Heart left ventricle (tissue), 16 donors: Measurements from ENCODE around the gene LYST. TPM values are rescaled to one million over a fixed set of nuclear protein-coding genes. Genes with fewer than 3 reads are reported as not detected.

Experiments
- ATAC-seq, 4 donors: fragments of 200-7000 bp; cut with Tn5 transposase; one replicate each; pipeline ENCODE4 v1.9.1; 2020 to 2022; ENCODE audit warnings: moderate library complexity in 4 of 4, mild to moderate bottlenecking in 3 of 4, moderate number of reproducible peaks in 1 of 4
- DNase-seq, 5 donors: peaks; one replicate each; pipeline ENCODE4 v3.0.0-alpha.2; 2020
- H3K27ac ChIP-seq, 12 donors: fragments of 200-600 bp; sonication (generic) in 4 of 12; one replicate each; pipeline versions ENCODE4 v1.5.0 to v1.8.0; 2016 to 2022; ENCODE audit warnings: mild to moderate bottlenecking in 2 of 12
- H3K27me3 ChIP-seq, 9 donors: fragments of 200-600 bp; sonication (generic) in 2 of 9; one replicate each; pipeline versions ENCODE4 v1.5.1 to v1.8.0; 2016 to 2022; ENCODE audit warnings: mild to moderate bottlenecking in 3 of 9
- H3K36me3 ChIP-seq, 9 donors: fragments of 200-600 bp; sonication (generic) in 2 of 9; one replicate each; pipeline versions ENCODE4 v1.5.0 to v1.8.0; 2018 to 2022; ENCODE audit warnings: mild to moderate bottlenecking in 2 of 9
- H3K4me1 ChIP-seq, 12 donors: fragments of 200-600 bp; sonication (generic) in 4 of 12; one replicate each; pipeline versions ENCODE4 v1.5.0 to v1.8.0; 2016 to 2022; ENCODE audit warnings: mild to moderate bottlenecking in 3 of 12
- H3K4me3 ChIP-seq, 12 donors: fragments of 200-600 bp; sonication (generic) in 4 of 12; one replicate each; pipeline versions ENCODE4 v1.5.0 to v1.8.0; 2017 to 2022; ENCODE audit warnings: mild to moderate bottlenecking in 9 of 12, moderate library complexity in 4 of 12
- H3K9me3 ChIP-seq, 12 donors: fragments of 200-600 bp; sonication (generic) in 4 of 12; one replicate each; pipeline versions ENCODE4 v1.5.0 to v1.8.0; 2016 to 2022; ENCODE audit warnings: mild to moderate bottlenecking in 1 of 12
- POLR2A ChIP-seq, 2 donors: fragments of 450-650 bp; IDR thresholded peaks; one replicate each; pipeline ENCODE4 v1.6.1; 2017; ENCODE audit warnings: antibody characterized with exemption in 2 of 2, mild to moderate bottlenecking in 2 of 2, moderate library complexity in 2 of 2
- WGBS, 4 donors: extraction: QIAGEN DNeasy Blood & Tissue Kit in 2 of 4; methylation state at CpG; one replicate each; pipeline versions ENCODE4 v1.1.5 to v1.1.7; 2013 to 2018; 5-methylcytosine and 5-hydroxymethylcytosine counted together
- intact Hi-C, 10 donors: fragments of 100-400 bp; cut with DNase I; formaldehyde crosslinking; loops; one replicate each; pipeline versions ENCODE4 v1.11.1 to v1.14.2; 2022
- polyA plus RNA-seq, 2 donors: library from polyadenylated mRNA; stranded (reverse); fragments of 200-250 nt; gene quantifications; one replicate each; pipeline ENCODE4 v1.2.3, GENCODE V29; 2013
- total RNA-seq, 9 donors: library from RNA; depleted of rRNA in 2 of 9; stranded (reverse); fragments of >200 nt in 2 of 9; fragmentation: NEBNext Ultra II Directional in 3 of 9; extraction: Animal tissue kit (Norgen Biotek cat#: 25700) in 3 of 9; gene quantifications; one replicate each; pipeline versions ENCODE4 v1.1.0 to v1.2.4, GENCODE V29; 2016 to 2023
- TF ChIP-seq, protein P1 (sequence below), 12 donors: fragments of 200-600 bp; sonication (generic) in 4 of 12; IDR thresholded peaks; one replicate each; pipeline versions ENCODE4 v1.5.0 to v1.8.0; 2018 to 2022; ENCODE audit warnings: antibody characterized with exemption in 12 of 12, mild to moderate bottlenecking in 5 of 12
- donor health status: ischemic (EF 13 %, LVEDD 7.1; RV severe dilation, severe dysfunction).
- donor health status: healthy with polysubstance abuse.
- donor health status: DM: no; HTN: yes; CAD: no.
- donor health status: DM: no; HTN: no; CAD: no.
- donor health status: ischemic (EF 25% LVEDD 6.9; RV normal size, moderate dysfunction).
- donor health status: ischemic (EF 25% LVEDD 5.7; RV mildly dilated, moderate dysfunction).
- donor health status: healthy.
- donor health status: DM: yes; HTN: yes; CAD: no.
- donor health status: ischemic (EF 35%, LVEDD 5.7; RV mildly dilated, moderate dysfunction).
- donor health status: nonischemic (EF 11% LVEDD 7.7; RV severe dilation, severe dysfunction).
- donor health status: DM: yes; HTN: yes; CAD: no.
- donor health status: PGD.
- donor health status: ischemic (EF 29% LVEDD 5.4; RV normal size, mild dysfunction).
- donor health status: nonischemic (EF 23%, LVEDD 6.1; RV moderate dilation, normal function).

The LYST gene
- total and polyA plus RNA-seq, 11 donors = 3.4 to 22.5 (median 11.2) TPM

DNA sequence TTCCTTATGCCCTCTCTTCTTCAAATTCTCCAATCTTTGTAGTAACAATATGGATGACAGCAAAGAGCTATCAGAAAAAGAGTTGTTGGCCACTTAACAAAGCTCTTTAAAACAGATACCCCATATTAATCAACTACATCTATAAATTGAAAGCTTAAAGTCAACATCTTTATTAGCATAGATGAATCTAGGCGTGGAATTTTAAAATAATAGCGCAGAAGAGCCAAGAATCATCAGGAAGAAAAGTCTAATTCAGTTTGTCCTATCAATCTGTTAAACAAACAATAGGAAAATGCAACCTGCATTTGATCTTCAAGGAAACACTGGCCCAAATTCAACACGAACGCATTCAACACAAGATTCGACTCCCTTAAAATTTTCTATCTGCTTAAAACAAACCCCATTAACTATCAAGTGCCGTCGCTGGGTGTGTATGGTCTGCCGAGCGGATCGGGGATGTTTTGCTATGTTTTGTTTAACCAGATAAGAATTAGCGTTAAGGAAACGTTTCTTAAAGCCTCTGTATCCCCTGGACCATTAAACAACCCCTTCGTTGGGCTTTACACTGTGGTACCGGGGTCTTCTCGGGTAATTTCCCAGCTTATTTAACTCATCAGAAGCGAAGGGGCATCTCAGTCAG is 1.0 kb downstream of the LYST start:
- WGBS, 4 donors = 4 to 7% (median 5%) methylated on average over 16 of the region's 16 CpGs
- TF ChIP-seq, protein P1, sequence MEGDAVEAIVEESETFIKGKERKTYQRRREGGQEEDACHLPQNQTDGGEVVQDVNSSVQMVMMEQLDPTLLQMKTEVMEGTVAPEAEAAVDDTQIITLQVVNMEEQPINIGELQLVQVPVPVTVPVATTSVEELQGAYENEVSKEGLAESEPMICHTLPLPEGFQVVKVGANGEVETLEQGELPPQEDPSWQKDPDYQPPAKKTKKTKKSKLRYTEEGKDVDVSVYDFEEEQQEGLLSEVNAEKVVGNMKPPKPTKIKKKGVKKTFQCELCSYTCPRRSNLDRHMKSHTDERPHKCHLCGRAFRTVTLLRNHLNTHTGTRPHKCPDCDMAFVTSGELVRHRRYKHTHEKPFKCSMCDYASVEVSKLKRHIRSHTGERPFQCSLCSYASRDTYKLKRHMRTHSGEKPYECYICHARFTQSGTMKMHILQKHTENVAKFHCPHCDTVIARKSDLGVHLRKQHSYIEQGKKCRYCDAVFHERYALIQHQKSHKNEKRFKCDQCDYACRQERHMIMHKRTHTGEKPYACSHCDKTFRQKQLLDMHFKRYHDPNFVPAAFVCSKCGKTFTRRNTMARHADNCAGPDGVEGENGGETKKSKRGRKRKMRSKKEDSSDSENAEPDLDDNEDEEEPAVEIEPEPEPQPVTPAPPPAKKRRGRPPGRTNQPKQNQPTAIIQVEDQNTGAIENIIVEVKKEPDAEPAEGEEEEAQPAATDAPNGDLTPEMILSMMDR (IDR thresholded peaks at IDR 0.05) = peak in 1 of 12 donors; percentile 15
- no peak for TF ChIP-seq POLR2A (IDR thresholded peaks at IDR 0.05)
- H3K9me3 ChIP-seq = no peaks in the 10 kb centered on the region
- H3K4me3 ChIP-seq = peak overlapping the region; percentile 76 to 99 (median 93)
- peak overlapping the region; percentile 83 to 98 (median 94) for H3K27ac ChIP-seq
- DNase-seq (no peak), ATAC-seq (no peak)
- H3K4me1 ChIP-seq = peaks cover 0 to 47% (median 22%) of the 10 kb centered on the region in 12 donors
- no peaks in the 10 kb centered on the region for H3K36me3 ChIP-seq
- intact Hi-C loops = loop anchor here in 5 of 10 donors (1.0 to 10.0 kb wide), 6 partner anchors 52 to 361 kb away; partner anchors contain the start of genes B3GALNT2 (in 2 of the 5) and NID1 (in 1 of the 5)
- H3K27me3 ChIP-seq = no peaks in the 10 kb centered on the region

DNA sequence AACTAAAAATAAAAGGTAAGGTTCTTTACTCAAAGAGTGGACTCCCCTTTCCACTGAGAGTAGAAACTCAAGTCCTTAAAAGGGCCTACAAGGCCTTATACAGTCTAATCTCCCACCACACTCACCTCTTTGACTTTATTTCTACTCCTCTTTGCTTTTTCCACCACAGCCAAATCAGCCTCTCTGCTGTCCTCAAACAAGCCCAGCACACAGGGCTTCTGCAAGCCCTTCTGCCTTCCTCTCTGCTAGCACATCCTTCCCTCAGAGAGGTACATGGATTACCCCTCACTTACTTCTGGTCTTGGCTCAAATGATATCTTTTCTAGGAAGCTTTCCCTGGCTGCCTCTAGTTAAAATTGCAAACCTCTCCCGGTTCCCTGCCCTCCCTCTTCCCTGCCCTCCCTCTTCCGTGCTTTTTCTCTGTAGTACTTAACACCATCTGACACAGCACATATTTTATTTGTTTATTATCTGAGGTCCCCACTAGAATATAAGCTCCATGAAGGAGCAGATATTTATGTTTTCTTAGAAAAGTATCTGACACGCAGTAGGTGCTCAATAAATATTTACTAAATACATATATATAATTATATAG is 1.7 kb downstream of the LYST start:
- peak overlapping the region in 3 of 12 donors; percentile 93 to 98 (median 96) for H3K27ac ChIP-seq
- intact Hi-C loops = loop anchor here in 4 of 10 donors (5.0 to 10.0 kb wide), 5 partner anchors 52 to 360 kb away; partner anchors contain the start of genes B3GALNT2 (in 2 of the 4) and NID1 (in 1 of the 4)
- peaks cover 0 to 47% (median 22%) of the 10 kb centered on the region in 12 donors for H3K4me1 ChIP-seq
- DNase-seq = no peak
- WGBS, 4 donors = 29 to 54% (median 49%) methylated on average over 2 to 3 of the region's 3 CpGs
- no peak for ATAC-seq
- TF ChIP-seq, protein P1 (IDR thresholded peaks at IDR 0.05) = no peak
- no peak for TF ChIP-seq POLR2A (IDR thresholded peaks at IDR 0.05)
- no peaks in the 10 kb centered on the region for H3K9me3 ChIP-seq
- H3K36me3 ChIP-seq = no peaks in the 10 kb centered on the region
- no peaks in the 10 kb centered on the region for H3K27me3 ChIP-seq
- peak overlapping the region in 10 of 12 donors; percentile 76 to 99 (median 93) for H3K4me3 ChIP-seq

DNA sequence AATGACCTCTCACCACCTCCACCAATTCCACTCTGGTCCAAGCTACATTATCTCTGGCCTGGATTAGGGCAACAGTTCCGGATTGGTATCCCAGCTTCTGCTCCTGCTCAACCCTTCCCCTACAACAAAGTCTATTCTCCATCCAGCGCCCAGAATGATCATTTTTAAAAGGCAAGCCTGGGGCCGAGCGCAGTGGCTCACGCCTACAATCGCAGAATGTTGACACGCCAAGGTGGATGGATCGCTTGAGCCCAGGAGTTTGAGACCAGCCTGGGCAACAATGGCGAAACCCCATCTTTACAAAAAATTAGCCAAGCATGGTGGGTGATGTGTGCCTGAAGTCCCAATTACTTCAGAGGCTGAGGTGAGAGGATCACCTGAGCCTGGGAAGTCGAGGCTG is 2.2 kb downstream of the LYST start:
- peak overlapping the region in 4 of 12 donors; percentile 90 to 99 (median 94) for H3K4me3 ChIP-seq
- no peaks in the 10 kb centered on the region for H3K36me3 ChIP-seq
- WGBS, 4 donors = 92 to 96% (median 94%) methylated on average over 10 of the region's 10 CpGs
- no peaks in the 10 kb centered on the region for H3K27me3 ChIP-seq
- no peak for TF ChIP-seq POLR2A (IDR thresholded peaks at IDR 0.05)
- TF ChIP-seq, protein P1 (IDR thresholded peaks at IDR 0.05) = no peak
- H3K9me3 ChIP-seq = no peaks in the 10 kb centered on the region
- peak overlapping the region in 2 of 12 donors; percentile 96 to 98 for H3K27ac ChIP-seq
- ATAC-seq = no peak
- no peak for DNase-seq
- peaks cover 0 to 50% (median 22%) of the 10 kb centered on the region in 12 donors for H3K4me1 ChIP-seq
- intact Hi-C loops = loop anchor here in 2 of 10 donors (5.0 to 10.0 kb wide), 4 partner anchors 108 to 360 kb away; partner anchors contain the start of genes B3GALNT2 (in 2 of the 2) and NID1 (in 1 of the 2)

DNA sequence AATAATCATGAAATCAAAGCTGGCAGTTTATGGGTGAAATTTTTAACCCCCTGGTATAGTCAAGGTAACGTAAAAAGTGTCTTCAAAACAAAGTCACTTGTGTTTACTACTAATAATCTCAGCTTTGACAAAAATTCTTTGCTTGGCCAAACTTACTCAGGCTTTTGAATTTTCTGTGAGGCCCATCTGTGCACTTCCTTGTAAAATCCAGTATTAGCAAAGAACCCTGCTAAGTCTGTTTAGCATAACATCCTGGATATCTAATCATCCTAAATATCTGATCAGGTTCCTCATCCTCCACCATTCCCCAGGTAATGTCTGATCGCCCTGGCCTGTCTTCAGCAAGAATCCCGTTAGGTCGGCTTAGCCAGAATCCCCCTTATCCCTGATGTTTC is 3.0 kb downstream of the LYST start:
- H3K4me1 ChIP-seq = peaks cover 0 to 58% (median 22%) of the 10 kb centered on the region in 12 donors
- no peaks in the 10 kb centered on the region for H3K27me3 ChIP-seq
- no peaks in the 10 kb centered on the region for H3K9me3 ChIP-seq
- H3K4me3 ChIP-seq = peak overlapping the region in 1 of 12 donors; percentile 91
- ATAC-seq (no peak), DNase-seq (no peak)
- TF ChIP-seq POLR2A (IDR thresholded peaks at IDR 0.05) = no peak
- TF ChIP-seq, protein P1 (IDR thresholded peaks at IDR 0.05) = no peak
- intact Hi-C loops = loop anchor here in 2 of 10 donors (5.0 to 10.0 kb wide), 4 partner anchors 109 to 359 kb away; partner anchors contain the start of genes B3GALNT2 (in 2 of the 2) and NID1 (in 1 of the 2)
- peak overlapping the region in 1 of 12 donors; percentile 33 for H3K27ac ChIP-seq
- WGBS, 4 donors = 90 to 96% (median 93%) methylated on average over 4 of the region's 4 CpGs
- H3K36me3 ChIP-seq = no peaks in the 10 kb centered on the region
